Frontal cortex (tissue), 4 donors: ENCODE measurements around the gene CCDC85A. TPM values are rescaled to one million over a fixed set of nuclear protein-coding genes. Genes with fewer than 3 reads are reported as not detected.
A peak's percentile ranks its signal among the peaks of the same experiment; 100 is the strongest.

ENCODE experiments used
- DNase-seq, 2 donors: peaks; one replicate each; pipeline ENCODE4 v3.0.0; 2012; ENCODE audit warnings: low spot score in 2 of 2
- FAIRE-seq: peaks from 2 replicates; lab custom pipeline; 2012; peaks lifted over from hg19 to GRCh38; lab: Jason Lieb, UNC
- total RNA-seq: library from RNA; depleted of rRNA; stranded (reverse); fragments of >200 nt; gene quantifications from one replicate; pipeline ENCODE4 v1.2.3, GENCODE V29; 2014
- donor health status: control.
- donor health status: control.
- donor health status: control.

Gene CCDC85A
- total RNA-seq, 1 donor from 2014 or later, result 31.0 TPM

- FAIRE-seq (no peak), DNase-seq (no peak)
These were observed 47.6 kb downstream of the CCDC85A start for GRCh38 chr2:56231361-56231760.

- no peak for DNase-seq
These were observed 49.1 kb downstream of the CCDC85A start for GRCh38 chr2:56232912-56233311.

GRCh38 chr2:56234241-56234640 is 50.5 kb downstream of the CCDC85A start:
- no peak for DNase-seq
- FAIRE-seq, result no peak

More at GRCh38 chr2:56232912-56233311, 49.1 kb downstream of the CCDC85A start:
- FAIRE-seq, result no peak

- no peak for DNase-seq
- no peak for FAIRE-seq
These were observed 55.2 kb downstream of the CCDC85A start for GRCh38 chr2:56239030-56239429.

- FAIRE-seq (no peak), DNase-seq (no peak)
These were observed 55.6 kb downstream of the CCDC85A start for GRCh38 chr2:56239437-56239836.

- DNase-seq, result no peak
- FAIRE-seq, result no peak
These were observed 56.4 kb downstream of the CCDC85A start for GRCh38 chr2:56240210-56240609.

GRCh38 chr2:56244506-56244905 is 60.7 kb downstream of the CCDC85A start:
- no peak for DNase-seq
- FAIRE-seq, result no peak

GRCh38 chr2:56244911-56245530 is 61.2 kb downstream of the CCDC85A start:
- DNase-seq, result no peak
- FAIRE-seq, result no peak

- no peak for DNase-seq
- FAIRE-seq, result no peak
These were observed 65.4 kb downstream of the CCDC85A start for GRCh38 chr2:56248965-56249742.

- DNase-seq (no peak), FAIRE-seq (no peak)
These were observed 66.5 kb downstream of the CCDC85A start for GRCh38 chr2:56250153-56250729.

- DNase-seq (no peak), FAIRE-seq (no peak)
These were observed 76.6 kb downstream of the CCDC85A start for GRCh38 chr2:56260415-56260814.

- DNase-seq (no peak), FAIRE-seq (no peak)
These were observed 78.5 kb downstream of the CCDC85A start for GRCh38 chr2:56262241-56262640.

GRCh38 chr2:56263876-56264275 is 80.1 kb downstream of the CCDC85A start:
- no peak for FAIRE-seq
- no peak for DNase-seq

GRCh38 chr2:56266761-56267414 is 83.1 kb downstream of the CCDC85A start:
- DNase-seq (no peak), FAIRE-seq (no peak)

GRCh38 chr2:56267415-56267788 is 83.6 kb downstream of the CCDC85A start:
- FAIRE-seq, result no peak

GRCh38 chr2:56268856-56269255 is 85.1 kb downstream of the CCDC85A start:
- FAIRE-seq (no peak), DNase-seq (no peak)

More at GRCh38 chr2:56267415-56267788, 83.6 kb downstream of the CCDC85A start:
- no peak for DNase-seq

- no peak for DNase-seq
- FAIRE-seq, result no peak
These were observed 87.5 kb downstream of the CCDC85A start for GRCh38 chr2:56271275-56271674.

GRCh38 chr2:56285224-56285623 is 101.4 kb downstream of the CCDC85A start:
- FAIRE-seq (peak; percentile 94), DNase-seq (no peak)

GRCh38 chr2:56286936-56287335 is 103.1 kb downstream of the CCDC85A start:
- DNase-seq, result no peak
- FAIRE-seq, result no peak

- FAIRE-seq, result no peak
These were observed 103.7 kb downstream of the CCDC85A start for GRCh38 chr2:56287508-56287907.

GRCh38 chr2:56287974-56288373 is 104.2 kb downstream of the CCDC85A start:
- DNase-seq (no peak), FAIRE-seq (no peak)

More at GRCh38 chr2:56287508-56287907, 103.7 kb downstream of the CCDC85A start:
- DNase-seq, result no peak
